NCI-H1436 (cell line): ENCODE measurements around the gene UMOD.

Experiments
- DNase-seq: peaks from one replicate; lab custom pipeline; 2025; lab: John Stamatoyannopoulos, UW

UMOD gene

DNA sequence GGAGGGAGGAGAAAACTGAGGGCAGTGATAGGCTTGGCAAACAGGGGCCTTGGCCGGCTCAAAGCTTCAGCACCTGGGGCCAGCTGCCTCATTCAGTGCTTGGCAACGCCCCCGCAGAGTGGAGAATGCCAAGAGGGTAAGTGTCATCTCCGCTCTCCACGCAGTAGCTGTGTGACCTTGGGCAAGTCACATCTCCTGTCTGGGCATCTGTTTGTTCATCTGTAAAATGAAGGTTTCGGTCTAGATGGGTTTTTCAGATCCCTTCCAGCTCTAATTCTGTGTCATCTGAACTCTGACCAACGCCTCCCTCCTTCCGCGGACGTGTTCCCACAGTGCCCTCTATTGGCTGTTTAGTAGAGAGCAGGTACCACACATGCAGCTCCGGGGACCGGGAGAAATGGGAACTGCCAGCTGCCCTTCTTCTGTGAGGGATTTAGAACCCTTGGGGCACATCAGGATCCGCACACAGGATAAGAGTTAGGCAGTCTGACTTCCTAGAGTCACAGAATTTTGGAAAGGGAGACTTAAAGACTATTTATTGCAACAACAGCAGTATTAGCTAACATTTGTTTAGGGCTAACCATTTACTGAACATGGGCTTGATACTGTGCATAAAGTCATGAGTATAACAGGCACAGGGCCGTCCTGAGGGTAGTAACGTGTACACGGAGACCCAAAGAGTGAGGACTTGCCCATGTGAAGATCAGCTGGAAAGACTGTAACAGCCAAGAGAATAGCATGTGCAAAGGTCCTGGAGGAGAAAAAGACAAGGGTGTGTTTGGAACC is 52.0 kb downstream of the UMOD start:
- DNase-seq: peak; percentile 51

DNA sequence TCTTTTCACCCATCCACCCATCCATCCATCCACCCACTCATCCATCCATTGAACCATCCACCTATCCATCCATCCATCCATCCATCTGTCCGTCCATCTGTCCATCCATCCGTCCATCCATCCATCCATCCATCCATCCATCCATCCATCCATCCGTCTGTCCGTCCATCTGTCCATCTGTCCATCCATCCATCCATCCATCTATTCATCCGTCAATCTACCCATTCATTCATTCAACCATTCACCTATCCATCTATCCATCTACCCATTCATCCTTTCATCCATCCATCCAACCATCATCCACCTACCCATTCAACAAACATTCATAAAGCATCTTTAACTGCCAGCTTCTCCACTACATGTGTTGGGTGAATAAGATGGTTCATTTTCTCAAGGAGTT is 54.1 kb downstream of the UMOD start:
- DNase-seq: no peak

DNA sequence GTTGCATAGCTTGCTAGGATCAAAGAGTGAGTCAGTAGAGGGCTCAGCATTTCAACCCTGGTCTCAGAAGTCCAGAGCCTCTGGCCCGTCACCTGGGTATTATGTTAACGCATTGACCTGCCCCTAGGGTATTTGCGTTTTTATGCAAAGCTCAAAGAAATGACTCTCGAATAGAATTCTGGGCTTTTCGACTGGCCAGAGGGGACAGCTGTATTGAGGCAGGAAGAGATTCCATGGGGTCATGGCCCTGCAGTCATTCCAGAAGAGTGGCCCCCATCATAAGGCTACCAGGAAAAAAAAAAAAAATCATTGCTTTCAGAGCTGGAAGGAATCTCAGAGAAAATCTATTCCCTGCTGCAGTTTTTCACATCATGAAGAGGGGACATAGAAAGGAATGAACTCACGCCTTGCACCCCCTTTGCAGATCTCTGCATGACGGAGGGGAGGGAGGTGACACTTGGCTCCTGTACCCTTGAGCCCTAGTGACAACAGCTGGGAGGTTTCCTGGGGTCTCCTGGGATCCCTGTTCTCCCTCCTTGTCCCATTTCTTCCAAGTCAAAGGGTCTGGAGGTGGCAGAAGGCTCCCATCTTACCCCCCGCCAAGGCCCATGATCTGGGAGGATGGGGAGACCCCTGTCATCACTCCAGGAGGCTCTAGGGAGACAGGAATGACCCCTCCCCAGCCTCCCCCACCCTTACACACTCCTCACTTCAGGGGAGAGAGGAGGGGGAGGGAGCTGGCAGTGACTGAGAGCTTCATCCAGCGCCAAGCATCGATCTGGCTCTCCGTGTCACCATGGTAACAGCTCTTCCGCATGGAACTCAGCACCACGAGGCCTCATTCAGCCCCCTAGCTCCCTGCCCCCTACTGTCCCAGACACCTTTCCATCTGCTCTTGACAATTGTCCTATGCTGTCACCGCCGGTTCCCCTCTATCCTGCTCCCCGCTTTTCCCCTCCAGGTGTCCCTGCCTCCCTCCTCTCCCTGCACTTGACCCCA is 61.0 kb downstream of the UMOD start:
- no peak for DNase-seq

DNA sequence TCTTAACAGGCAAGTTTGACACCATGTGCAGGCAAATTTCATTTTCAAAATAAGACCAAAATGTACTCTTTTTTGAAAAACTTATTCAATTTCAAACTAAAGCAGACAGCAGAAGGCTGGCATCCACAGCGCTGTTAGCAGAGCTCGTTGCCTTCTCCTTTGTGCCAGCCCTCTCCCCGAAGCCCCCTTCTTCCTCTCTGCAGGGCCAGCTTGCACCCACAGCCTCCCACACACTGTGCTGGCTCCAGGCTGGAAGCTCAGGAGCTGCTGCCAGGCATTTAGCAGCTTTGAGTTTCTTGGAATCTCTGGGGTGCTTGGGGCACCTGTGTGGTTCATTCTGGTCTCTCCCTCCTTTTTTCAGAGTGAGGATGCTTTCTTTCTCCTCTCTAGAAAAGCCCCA is 62.9 kb downstream of the UMOD start:
- no peak for DNase-seq

DNA sequence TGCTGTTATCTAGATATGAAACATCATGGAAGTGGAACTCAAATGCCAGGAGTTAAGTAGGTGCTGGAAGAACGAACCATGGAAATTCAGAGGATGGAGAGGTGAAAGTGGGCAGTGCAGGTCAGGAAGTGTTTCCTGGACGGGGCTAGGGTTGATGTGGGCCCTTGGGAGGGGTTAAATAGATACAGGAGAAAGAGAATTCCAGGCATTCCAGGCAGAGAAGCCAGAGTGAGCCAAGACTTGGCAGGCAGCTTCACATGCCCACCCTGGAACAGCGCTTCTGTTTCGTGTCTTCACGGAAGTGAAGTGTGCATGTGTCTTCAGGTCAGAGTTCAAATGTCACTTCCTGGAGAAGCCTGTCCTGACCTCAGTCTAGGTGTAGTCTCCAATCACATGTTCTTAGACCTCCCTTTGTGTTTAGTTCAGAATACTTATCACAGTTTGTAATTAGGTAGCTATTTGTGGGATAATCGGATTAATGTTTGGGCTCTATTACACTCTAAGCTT is 66.5 kb downstream of the UMOD start:
- no peak for DNase-seq
